ENCODE results near the gene PDE4B.

- TF ChIP-seq EZH2phosphoT487 (IDR thresholded peaks at IDR 0.05; ENCODE audit: borderline replicate concordance, low read depth, low read length) (no peak), CTCF (conservative IDR thresholded peaks at IDR 0.05; ENCODE audit: low read length) (no peak)
Measured at GRCh38 chr1:65836686-65837085, 44.0 kb downstream of the PDE4B start.
